Measurements from ENCODE around the gene MTSS2. TPM values are rescaled to one million over a fixed set of nuclear protein-coding genes. Genes with fewer than 3 reads are reported as not detected.

MTSS2 gene
- total RNA-seq, 1 experiment from 2014 or later: 47.6 TPM

DNA sequence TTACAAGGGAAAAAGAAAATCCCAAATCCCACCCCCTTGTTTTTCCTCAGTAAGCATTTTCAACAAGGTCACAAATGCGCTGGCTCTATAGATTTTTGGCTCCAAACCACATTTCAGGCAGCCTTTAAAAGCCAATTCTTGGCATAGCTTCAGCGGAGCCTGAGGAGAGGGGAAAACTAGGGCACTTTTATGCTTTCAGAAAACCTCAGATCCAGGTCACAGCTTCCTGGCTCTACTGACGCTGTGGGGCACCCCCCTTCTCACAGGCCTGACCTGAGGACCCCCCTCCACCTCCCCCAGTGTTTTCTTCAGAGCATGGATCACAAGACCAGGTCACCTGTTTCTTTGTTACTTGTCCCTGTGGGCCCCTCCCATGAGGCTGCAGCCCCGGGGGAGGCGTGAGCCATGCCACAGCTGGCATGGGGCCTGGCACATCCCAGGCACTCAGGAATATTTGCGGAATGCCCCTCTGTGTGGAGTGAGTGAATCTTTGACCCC lies 30.1 kb upstream of the MTSS2 start:
- no peak overlapping the region for H3K4me3 ChIP-seq (ENCODE audit: low read depth, low read length, poor library complexity, severe bottlenecking)
- ChIA-PET POLR2A (ENCODE audit: low non-redundant PET) (no interaction called here), CTCF (no interaction called here)
- no peak for TF ChIP-seq EZH2 (IDR thresholded peaks at IDR 0.05; ENCODE audit: borderline replicate concordance, low read depth, low read length, poor library complexity, severe bottlenecking)
- TF ChIP-seq, protein P1, sequence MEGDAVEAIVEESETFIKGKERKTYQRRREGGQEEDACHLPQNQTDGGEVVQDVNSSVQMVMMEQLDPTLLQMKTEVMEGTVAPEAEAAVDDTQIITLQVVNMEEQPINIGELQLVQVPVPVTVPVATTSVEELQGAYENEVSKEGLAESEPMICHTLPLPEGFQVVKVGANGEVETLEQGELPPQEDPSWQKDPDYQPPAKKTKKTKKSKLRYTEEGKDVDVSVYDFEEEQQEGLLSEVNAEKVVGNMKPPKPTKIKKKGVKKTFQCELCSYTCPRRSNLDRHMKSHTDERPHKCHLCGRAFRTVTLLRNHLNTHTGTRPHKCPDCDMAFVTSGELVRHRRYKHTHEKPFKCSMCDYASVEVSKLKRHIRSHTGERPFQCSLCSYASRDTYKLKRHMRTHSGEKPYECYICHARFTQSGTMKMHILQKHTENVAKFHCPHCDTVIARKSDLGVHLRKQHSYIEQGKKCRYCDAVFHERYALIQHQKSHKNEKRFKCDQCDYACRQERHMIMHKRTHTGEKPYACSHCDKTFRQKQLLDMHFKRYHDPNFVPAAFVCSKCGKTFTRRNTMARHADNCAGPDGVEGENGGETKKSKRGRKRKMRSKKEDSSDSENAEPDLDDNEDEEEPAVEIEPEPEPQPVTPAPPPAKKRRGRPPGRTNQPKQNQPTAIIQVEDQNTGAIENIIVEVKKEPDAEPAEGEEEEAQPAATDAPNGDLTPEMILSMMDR (conservative IDR thresholded peaks at IDR 0.05; ENCODE audit: low read depth, low read length): no peak
- H3K36me3 ChIP-seq (ENCODE audit: insufficient read depth, low read length, poor library complexity, severe bottlenecking): no peaks in the 10 kb centered on the region
- H3K9me3 ChIP-seq (ENCODE audit: low read depth, low read length, poor library complexity, severe bottlenecking): no peaks in the 10 kb centered on the region
- intact Hi-C loops (cut with micrococcal nuclease; ENCODE audit: unreplicated experiment): no loop called here
- H3K4me1 ChIP-seq (ENCODE audit: insufficient read depth, low read length, poor library complexity, severe bottlenecking): peaks cover 16% of the 10 kb centered on the region
- peak; percentile 29 for DNase-seq (ENCODE audit: low spot score)
- no TSS peak for BruUV-seq (replicated peaks)
- H3K27ac ChIP-seq (ENCODE audit: low read depth, low read length, poor library complexity, severe bottlenecking): no peak overlapping the region
- H3K27me3 ChIP-seq (replicated peaks; ENCODE audit: insufficient read depth, low read depth, low read length, poor library complexity): no peaks in the 10 kb centered on the region

DNA sequence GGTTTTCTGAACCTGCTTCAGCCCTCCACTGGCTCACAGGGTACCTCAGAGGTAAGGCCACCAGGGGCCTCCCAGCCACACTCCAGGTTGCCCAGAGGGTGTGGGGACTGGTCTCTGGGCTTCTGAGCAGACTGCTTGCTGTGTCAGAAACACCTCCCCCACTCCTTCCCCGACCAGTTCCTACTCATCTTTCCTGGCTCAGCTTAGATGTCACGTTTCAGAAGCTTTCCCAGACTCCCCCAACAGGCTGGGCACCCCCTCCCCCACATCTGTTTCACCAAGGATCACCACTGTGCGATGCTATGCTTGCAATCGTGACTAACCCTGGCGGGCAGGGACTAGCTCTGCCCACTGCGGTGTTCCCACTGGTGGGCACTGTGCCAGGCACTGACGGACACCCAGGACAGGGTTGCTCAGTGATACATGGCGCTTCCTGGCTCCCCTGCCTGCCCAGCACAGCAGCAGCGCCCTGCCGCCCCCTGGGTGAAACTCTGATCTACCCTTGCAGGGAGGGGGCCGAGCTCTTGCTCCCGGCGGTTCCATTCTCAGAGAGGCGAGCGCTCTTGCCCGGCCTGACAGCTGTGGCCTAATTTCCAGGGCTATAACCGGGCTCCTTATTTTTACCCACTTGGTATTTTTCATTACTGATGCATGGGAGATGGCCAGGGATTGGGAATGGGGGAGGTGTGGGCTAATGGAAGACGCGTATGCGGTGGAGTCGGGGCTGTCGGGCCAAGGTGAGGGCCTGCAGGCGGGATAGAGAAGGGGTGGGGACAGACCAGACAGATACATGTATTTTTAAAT lies 29.4 kb upstream of the MTSS2 start:
- POLR2A ChIA-PET (ENCODE audit: low non-redundant PET): no interaction called here
- no peaks in the 10 kb centered on the region for H3K36me3 ChIP-seq (ENCODE audit: insufficient read depth, low read length, poor library complexity, severe bottlenecking)
- intact Hi-C loops (cut with micrococcal nuclease; ENCODE audit: unreplicated experiment): no loop called here
- H3K27ac ChIP-seq (ENCODE audit: low read depth, low read length, poor library complexity, severe bottlenecking): no peak overlapping the region
- no peak for TF ChIP-seq EZH2 (IDR thresholded peaks at IDR 0.05; ENCODE audit: borderline replicate concordance, low read depth, low read length, poor library complexity, severe bottlenecking)
- TF ChIP-seq, protein P1 (conservative IDR thresholded peaks at IDR 0.05; ENCODE audit: low read depth, low read length): no peak
- no peaks in the 10 kb centered on the region for H3K9me3 ChIP-seq (ENCODE audit: low read depth, low read length, poor library complexity, severe bottlenecking)
- no TSS peak for BruUV-seq (replicated peaks)
- CTCF ChIA-PET: no interaction called here
- H3K4me3 ChIP-seq (ENCODE audit: low read depth, low read length, poor library complexity, severe bottlenecking): no peak overlapping the region
- DNase-seq (ENCODE audit: low spot score): peak; percentile 53
- H3K4me1 ChIP-seq (ENCODE audit: insufficient read depth, low read length, poor library complexity, severe bottlenecking): peaks cover 16% of the 10 kb centered on the region
- no peaks in the 10 kb centered on the region for H3K27me3 ChIP-seq (replicated peaks; ENCODE audit: insufficient read depth, low read depth, low read length, poor library complexity)

GRCh38 chr16:70714581-70715054 lies 28.8 kb upstream of the MTSS2 start:
- intact Hi-C loops (cut with micrococcal nuclease; ENCODE audit: unreplicated experiment): no loop called here
- Histone ChIP-seq H3K4me1 (ENCODE audit: insufficient read depth, low read length, poor library complexity, severe bottlenecking) (peaks cover 16% of the 10 kb centered on the region), H3K9me3 (ENCODE audit: low read depth, low read length, poor library complexity, severe bottlenecking) (no peaks in the 10 kb centered on the region), H3K4me3 (ENCODE audit: low read depth, low read length, poor library complexity, severe bottlenecking) (no peak overlapping the region), H3K36me3 (ENCODE audit: insufficient read depth, low read length, poor library complexity, severe bottlenecking) (no peaks in the 10 kb centered on the region), H3K27me3 (replicated peaks; ENCODE audit: insufficient read depth, low read depth, low read length, poor library complexity) (no peaks in the 10 kb centered on the region), H3K27ac (ENCODE audit: low read depth, low read length, poor library complexity, severe bottlenecking) (no peak overlapping the region)
- no peak for TF ChIP-seq EZH2 (IDR thresholded peaks at IDR 0.05; ENCODE audit: borderline replicate concordance, low read depth, low read length, poor library complexity, severe bottlenecking)
- TF ChIP-seq, protein P1 (conservative IDR thresholded peaks at IDR 0.05; ENCODE audit: low read depth, low read length): no peak
- ChIA-PET POLR2A (ENCODE audit: low non-redundant PET) (no interaction called here), CTCF (no interaction called here)
- BruUV-seq (replicated peaks): no TSS peak
- DNase-seq (ENCODE audit: low spot score): no peak
